ENCODE measurements around the gene TAPT1.

- TF ChIP-seq CTCF (IDR thresholded peaks at IDR 0.05) (no peak), POLR2A (IDR thresholded peaks at IDR 0.05) (no peak), POLR2AphosphoS5 (IDR thresholded peaks at IDR 0.05) (no peak), EP300 (IDR thresholded peaks at IDR 0.05) (no peak)
These were observed 7.4 kb upstream of the TAPT1 start for GRCh38 chr4:16233569-16234177.

Measured in upper lobe of left lung (tissue), 4 donors.